ENCODE data around the gene SS18. TPM values are rescaled to one million over a fixed set of nuclear protein-coding genes. Genes with fewer than 3 reads are reported as not detected.

SS18 gene
- total RNA-seq, 4 donors from 2014 or later = 74.1 to 166 (median 84.3) TPM

GRCh38 chr18:26036635-26037034, 53.8 kb downstream of the SS18 start:
- no peaks in the 10 kb centered on the region for H3K9me3 ChIP-seq
- no peak overlapping the region for H3K4me3 ChIP-seq
- H3K27ac ChIP-seq (replicated peaks in 1 of 4) = no peak overlapping the region
- H3K36me3 ChIP-seq = peaks cover 15 to 61% (median 39%) of the 10 kb centered on the region in 4 donors
- no peak for DNase-seq (ENCODE audit: extremely low spot score)
- no peaks in the 10 kb centered on the region for H3K27me3 ChIP-seq
- peaks cover 0 to 7% (median 6%) of the 10 kb centered on the region in 4 donors for H3K4me1 ChIP-seq
- intact Hi-C loops (cut with DNase I) = no loop called here
- TF ChIP-seq CTCF (IDR thresholded peaks at IDR 0.05) (no peak), POLR2AphosphoS5 (IDR thresholded peaks at IDR 0.05) (no peak), POLR2A (IDR thresholded peaks at IDR 0.05; ENCODE audit: low read depth) (no peak), EP300 (IDR thresholded peaks at IDR 0.05) (no peak)

- 95% methylated on average over 5 of the region's 5 CpGs for whole genome bisulfite sequencing
- DNase-seq (ENCODE audit: extremely low spot score) = no peak
- TF ChIP-seq POLR2A (IDR thresholded peaks at IDR 0.05; ENCODE audit: low read depth) (no peak), EP300 (IDR thresholded peaks at IDR 0.05) (no peak), POLR2AphosphoS5 (IDR thresholded peaks at IDR 0.05) (no peak), CTCF (IDR thresholded peaks at IDR 0.05) (no peak)
- peaks cover 0 to 1% (median 0%) of the 10 kb centered on the region in 4 donors for H3K4me1 ChIP-seq
- no peaks in the 10 kb centered on the region for H3K27me3 ChIP-seq
- no peaks in the 10 kb centered on the region for H3K9me3 ChIP-seq
- no peak overlapping the region for H3K4me3 ChIP-seq
- peaks cover 19 to 78% (median 55%) of the 10 kb centered on the region in 4 donors for H3K36me3 ChIP-seq
- H3K27ac ChIP-seq (replicated peaks in 1 of 4) = no peak overlapping the region
- intact Hi-C loops (cut with DNase I) = no loop called here
Measured at GRCh38 chr18:26034850-26035497, 55.4 kb downstream of the SS18 start.

GRCh38 chr18:26022585-26022984, 67.8 kb downstream of the SS18 start:
- WGBS = 100% methylated on average over 1 of the region's 1 CpG
- DNase-seq (ENCODE audit: extremely low spot score) = no peak
- intact Hi-C loops (cut with DNase I) = no loop called here

GRCh38 chr18:26021061-26021754, 69.2 kb downstream of the SS18 start:
- TF ChIP-seq POLR2A (IDR thresholded peaks at IDR 0.05; ENCODE audit: low read depth) = no peak
- no peaks in the 10 kb centered on the region for H3K9me3 ChIP-seq
- H3K4me1 ChIP-seq = no peaks in the 10 kb centered on the region
- peaks cover 45 to 87% (median 68%) of the 10 kb centered on the region in 4 donors for H3K36me3 ChIP-seq
- intact Hi-C loops (cut with DNase I) = no loop called here
- no peaks in the 10 kb centered on the region for H3K27me3 ChIP-seq
- no peak overlapping the region for H3K27ac ChIP-seq (replicated peaks in 1 of 4)
- WGBS = 93% methylated on average over 3 of the region's 3 CpGs
- H3K4me3 ChIP-seq = no peak overlapping the region
- no peak for DNase-seq (ENCODE audit: extremely low spot score)

More at GRCh38 chr18:26022585-26022984, 67.8 kb downstream of the SS18 start:
- no peak overlapping the region for H3K27ac ChIP-seq (replicated peaks in 1 of 4)
- H3K36me3 ChIP-seq = peaks cover 31 to 78% (median 61%) of the 10 kb centered on the region in 4 donors
- H3K9me3 ChIP-seq = no peaks in the 10 kb centered on the region
- TF ChIP-seq POLR2A (IDR thresholded peaks at IDR 0.05; ENCODE audit: low read depth) = no peak
- no peak for TF ChIP-seq CTCF (IDR thresholded peaks at IDR 0.05)
- no peak for TF ChIP-seq POLR2AphosphoS5 (IDR thresholded peaks at IDR 0.05)
- no peak for TF ChIP-seq EP300 (IDR thresholded peaks at IDR 0.05)
- H3K27me3 ChIP-seq = no peaks in the 10 kb centered on the region
- no peaks in the 10 kb centered on the region for H3K4me1 ChIP-seq
- H3K4me3 ChIP-seq = no peak overlapping the region

- DNase-seq (ENCODE audit: extremely low spot score) = no peak
- no peak overlapping the region for H3K27ac ChIP-seq (replicated peaks in 1 of 4)
- no peaks in the 10 kb centered on the region for H3K4me1 ChIP-seq
- peaks cover 36 to 77% (median 60%) of the 10 kb centered on the region in 4 donors for H3K36me3 ChIP-seq
- intact Hi-C loops (cut with DNase I) = no loop called here
- no peak overlapping the region for H3K4me3 ChIP-seq
- TF ChIP-seq POLR2AphosphoS5 (IDR thresholded peaks at IDR 0.05) (no peak), POLR2A (IDR thresholded peaks at IDR 0.05; ENCODE audit: low read depth) (no peak), EP300 (IDR thresholded peaks at IDR 0.05) (no peak), CTCF (IDR thresholded peaks at IDR 0.05) (no peak)
- H3K27me3 ChIP-seq = no peaks in the 10 kb centered on the region
- no peaks in the 10 kb centered on the region for H3K9me3 ChIP-seq
Measured at GRCh38 chr18:26017929-26018328, 72.5 kb downstream of the SS18 start.

All from esophagus muscularis mucosa (tissue), 4 donors.